Measurements from ENCODE around the gene OLFML1. TPM values are rescaled to one million over a fixed set of nuclear protein-coding genes. Genes with fewer than 3 reads are reported as not detected.
"Not testable (repeated sequence)": the region's sequence is repeated elsewhere in the genome, so short reads cannot be mapped to it uniquely, and the experiment has no call there.

The OLFML1 gene
- polyA plus RNA-seq, 4 donors: 31.5 to 220 (median 47.8) TPM

DNA sequence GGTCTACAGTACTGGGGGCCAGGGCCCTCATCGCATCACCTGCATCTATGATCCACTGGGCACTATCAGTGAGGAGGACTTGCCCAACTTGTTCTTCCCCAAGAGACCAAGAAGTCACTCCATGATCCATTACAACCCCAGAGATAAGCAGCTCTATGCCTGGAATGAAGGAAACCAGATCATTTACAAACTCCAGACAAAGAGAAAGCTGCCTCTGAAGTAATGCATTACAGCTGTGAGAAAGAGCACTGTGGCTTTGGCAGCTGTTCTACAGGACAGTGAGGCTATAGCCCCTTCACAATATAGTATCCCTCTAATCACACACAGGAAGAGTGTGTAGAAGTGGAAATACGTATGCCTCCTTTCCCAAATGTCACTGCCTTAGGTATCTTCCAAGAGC, 24.7 kb downstream of the OLFML1 start:
- DNase-seq (ENCODE audit: low read depth in 4 of 4, low spot score in 3 of 4): no peak

DNA sequence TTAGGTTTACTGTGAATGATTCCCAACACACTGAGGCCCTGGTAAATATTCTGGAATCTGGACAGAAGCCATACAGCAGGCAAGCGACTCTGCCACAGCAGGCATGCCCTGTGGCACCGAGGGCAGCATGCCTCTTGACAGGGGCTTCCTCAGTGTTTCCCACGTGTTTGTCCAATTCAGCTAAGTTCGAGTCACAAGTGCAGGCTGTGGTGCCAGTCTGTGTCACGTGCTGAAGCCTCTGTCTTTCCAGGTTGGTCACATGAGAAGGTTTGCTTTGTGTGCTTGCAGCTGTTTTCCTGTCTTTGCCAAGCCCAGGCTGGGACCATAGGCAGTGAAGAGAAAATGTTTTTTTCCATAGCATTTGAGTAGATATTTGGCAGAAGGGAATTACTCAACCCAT, 26.1 kb downstream of the OLFML1 start:
- DNase-seq (ENCODE audit: low read depth in 4 of 4, low spot score in 3 of 4): no peak

- peak in 2 of 4 donors; percentile 40 to 48 for DNase-seq (ENCODE audit: low read depth in 4 of 4, low spot score in 3 of 4)
These were observed 27.4 kb downstream of the OLFML1 start for GRCh38 chr11:7512525-7513233.

DNA sequence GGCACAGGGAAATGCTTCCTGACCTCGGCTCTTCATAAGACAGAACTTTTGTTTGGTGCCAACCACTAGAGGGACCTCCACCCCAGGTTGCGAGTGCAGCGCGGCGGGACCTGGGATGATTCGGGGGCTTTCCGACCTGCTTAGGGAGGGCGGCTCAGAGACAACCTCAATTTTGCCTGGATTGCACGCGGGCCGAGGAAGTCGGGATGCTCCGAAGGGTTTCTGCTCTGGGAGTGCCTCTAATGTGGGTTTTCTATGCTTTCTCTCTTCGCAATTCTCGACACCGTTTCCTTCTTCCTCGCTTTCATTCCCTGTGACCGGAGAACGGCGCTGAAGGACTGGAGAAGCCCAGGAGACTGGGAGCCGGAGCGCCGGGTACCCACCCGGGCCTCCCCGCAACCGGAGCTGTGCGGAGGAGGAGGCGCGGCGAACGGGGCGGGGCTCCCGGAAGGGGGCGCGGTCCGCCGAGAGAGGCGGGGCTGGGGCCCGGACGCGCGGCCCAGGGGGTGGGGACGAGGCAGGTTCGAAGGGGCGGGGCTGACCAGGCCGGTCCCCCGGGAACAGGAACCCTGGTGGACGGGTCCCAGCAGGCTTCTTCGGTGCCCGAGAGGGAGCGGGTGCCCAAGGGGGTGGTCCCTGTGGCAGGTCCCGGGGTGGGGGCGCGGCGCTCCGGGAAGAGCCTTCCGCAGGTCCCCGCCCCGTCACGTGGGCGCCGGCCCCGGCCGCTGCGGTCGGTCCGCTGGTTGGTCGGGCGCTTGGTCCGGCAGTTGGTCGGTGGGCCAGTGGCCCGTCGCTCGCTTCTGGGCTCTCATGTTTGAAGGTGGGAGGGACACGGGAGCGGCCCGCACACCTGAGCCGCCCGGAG, 28.2 kb downstream of the OLFML1 start, which contains the start of gene PPFIBP2:
TSS of gene PPFIBP2 (plus strand) at position 766 of the 865 bp plus-strand sequence. CDS start 35,477 bp downstream, outside the sequence.
- DNase-seq (ENCODE audit: low read depth in 4 of 4, low spot score in 3 of 4): peak in 3 of 4 donors; percentile 43 to 58 (median 48)

- DNase-seq (ENCODE audit: low read depth in 4 of 4, low spot score in 3 of 4): no peak
These were observed 28.8 kb downstream of the OLFML1 start for GRCh38 chr11:7514099-7514591.

- DNase-seq (ENCODE audit: low read depth in 4 of 4, low spot score in 3 of 4): no peak
These were observed 30.2 kb downstream of the OLFML1 start for GRCh38 chr11:7515447-7515886.

DNA sequence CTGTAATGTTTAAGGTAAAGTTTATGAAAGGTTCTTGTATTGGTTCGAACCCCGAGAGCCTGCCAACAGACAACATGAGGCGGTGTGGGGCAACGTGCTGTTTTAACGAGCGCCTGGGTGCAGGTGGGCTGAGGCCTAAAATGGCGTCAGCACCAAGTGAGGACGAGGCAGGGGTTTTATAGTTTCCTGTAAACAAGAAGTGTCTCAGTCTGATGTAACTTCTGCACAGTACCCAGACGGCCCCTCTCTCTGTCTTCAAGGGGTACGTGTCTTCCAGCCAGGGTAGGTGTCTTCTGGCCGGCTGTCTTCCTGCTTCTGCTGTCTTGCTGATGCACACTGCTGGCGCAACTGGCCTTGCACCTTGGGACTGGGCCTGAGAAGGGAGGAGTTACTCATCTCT, 31.2 kb downstream of the OLFML1 start:
- no peak for DNase-seq (ENCODE audit: low read depth in 4 of 4, low spot score in 3 of 4)

DNA sequence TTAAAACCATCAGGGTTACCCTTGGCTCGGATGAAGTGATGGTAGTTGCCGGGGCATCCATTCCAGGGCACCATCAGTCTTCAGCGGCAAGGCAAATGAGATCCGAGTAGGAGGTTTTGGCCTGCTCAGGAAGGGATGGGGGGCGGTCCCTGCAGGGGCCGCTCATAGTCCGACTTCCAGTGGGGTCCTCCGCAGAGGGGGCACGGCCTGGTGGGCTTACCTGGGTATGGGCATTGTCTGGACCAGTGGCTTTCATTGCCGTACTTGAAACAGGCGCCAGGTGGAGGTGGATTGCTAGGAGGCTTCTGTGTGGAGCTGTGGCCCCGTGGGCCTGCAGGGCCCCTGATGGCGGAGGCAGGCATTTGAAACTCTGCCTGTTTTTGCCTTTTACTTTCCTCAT, 32.4 kb downstream of the OLFML1 start:
- DNase-seq (ENCODE audit: low read depth in 4 of 4, low spot score in 3 of 4): not testable (repeated sequence)

- no peak for DNase-seq (ENCODE audit: low read depth in 4 of 4, low spot score in 3 of 4)
These were observed 33.7 kb downstream of the OLFML1 start for GRCh38 chr11:7518811-7519562.

DNA sequence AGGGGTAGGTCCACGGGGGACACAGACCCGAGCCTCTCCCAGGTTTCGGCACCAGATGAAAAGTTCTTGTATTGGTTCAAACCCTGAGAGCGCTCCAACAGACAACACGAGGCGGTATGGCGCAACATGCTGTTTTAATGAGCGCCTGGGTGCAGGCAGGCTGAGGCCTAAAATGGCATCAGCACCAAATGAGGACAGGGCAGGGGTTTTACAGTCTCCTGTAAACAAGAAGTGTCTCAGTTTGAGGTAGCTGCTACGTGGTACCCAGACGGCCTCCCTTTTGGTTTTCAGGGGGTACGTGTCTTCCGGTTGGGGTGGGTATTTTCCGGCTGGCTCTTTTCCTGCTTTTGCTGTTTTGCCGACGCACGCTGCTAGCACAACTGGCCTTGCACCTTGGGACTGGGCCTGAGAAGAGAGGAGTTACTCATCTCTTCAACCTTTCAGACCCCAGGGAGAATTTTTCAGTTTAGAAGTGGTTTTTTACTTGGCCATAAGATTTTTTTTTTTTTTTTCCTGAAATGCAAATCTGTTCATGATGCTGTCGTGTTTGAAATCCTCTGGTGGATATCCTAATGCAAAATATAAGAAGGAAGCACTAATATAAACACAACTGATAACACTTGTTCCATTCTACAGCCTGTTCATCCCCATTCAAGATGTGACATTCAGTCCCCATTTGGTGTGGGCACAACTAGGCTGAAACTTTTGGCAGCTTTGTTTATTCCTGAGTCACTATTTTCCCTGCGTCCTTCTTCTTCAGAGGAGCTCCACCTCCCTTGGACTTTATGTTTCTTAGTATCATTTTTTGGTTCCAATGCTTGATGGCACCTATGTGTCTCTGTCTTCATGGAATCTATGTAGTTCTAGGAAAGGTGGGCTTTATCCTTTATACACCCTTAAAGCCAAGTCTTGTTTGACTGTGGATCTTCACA, 35.0 kb downstream of the OLFML1 start:
- no peak for DNase-seq (ENCODE audit: low read depth in 4 of 4, low spot score in 3 of 4)

DNA sequence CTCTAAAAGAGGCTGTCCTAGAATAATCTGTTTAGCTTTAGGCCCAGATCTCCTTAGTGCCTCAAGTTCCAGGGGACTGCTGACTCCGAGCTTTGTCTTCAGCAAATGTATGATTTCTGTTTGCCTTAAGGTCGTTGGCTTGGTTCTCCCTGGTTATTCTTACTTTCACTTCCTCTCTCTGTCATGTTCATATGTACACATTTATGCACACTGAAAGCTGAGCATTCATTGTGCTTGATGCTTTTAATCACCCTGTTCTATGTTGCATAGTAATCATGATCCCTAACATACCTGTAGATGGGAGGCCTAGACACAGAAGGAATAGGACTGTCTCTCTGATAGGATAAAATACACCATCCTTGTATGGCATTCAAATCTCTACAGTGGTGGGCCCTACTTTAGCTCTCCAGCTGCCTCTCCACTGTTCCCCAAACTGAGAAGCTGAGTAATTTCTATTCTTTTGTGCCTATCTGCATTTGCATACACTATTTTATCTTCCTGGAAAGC, 35.7 kb downstream of the OLFML1 start:
- no peak for DNase-seq (ENCODE audit: low read depth in 4 of 4, low spot score in 3 of 4)

GRCh38 chr11:7522121-7522520, 36.8 kb downstream of the OLFML1 start:
- DNase-seq (ENCODE audit: low read depth in 4 of 4, low spot score in 3 of 4): no peak

DNA sequence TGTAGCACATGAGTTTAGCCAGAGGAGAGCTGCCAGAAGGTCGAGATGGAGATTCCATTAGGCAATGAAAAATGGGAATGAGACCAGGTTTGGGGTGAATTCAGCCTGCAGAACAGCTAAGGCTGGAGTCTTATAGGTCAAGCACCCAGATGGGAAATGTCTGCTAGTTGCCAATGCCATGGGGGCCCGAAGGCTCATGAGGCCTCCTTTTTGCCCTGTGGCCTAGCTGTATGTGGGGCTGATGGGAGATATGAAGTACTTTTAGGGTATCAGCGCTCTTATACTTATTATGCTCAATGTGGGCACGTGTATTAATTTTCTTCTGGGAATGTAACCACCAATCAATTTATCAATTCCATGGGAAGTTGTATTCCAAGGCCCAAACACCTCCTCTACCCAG, 37.2 kb downstream of the OLFML1 start:
- DNase-seq (ENCODE audit: low read depth in 4 of 4, low spot score in 3 of 4): no peak

DNA sequence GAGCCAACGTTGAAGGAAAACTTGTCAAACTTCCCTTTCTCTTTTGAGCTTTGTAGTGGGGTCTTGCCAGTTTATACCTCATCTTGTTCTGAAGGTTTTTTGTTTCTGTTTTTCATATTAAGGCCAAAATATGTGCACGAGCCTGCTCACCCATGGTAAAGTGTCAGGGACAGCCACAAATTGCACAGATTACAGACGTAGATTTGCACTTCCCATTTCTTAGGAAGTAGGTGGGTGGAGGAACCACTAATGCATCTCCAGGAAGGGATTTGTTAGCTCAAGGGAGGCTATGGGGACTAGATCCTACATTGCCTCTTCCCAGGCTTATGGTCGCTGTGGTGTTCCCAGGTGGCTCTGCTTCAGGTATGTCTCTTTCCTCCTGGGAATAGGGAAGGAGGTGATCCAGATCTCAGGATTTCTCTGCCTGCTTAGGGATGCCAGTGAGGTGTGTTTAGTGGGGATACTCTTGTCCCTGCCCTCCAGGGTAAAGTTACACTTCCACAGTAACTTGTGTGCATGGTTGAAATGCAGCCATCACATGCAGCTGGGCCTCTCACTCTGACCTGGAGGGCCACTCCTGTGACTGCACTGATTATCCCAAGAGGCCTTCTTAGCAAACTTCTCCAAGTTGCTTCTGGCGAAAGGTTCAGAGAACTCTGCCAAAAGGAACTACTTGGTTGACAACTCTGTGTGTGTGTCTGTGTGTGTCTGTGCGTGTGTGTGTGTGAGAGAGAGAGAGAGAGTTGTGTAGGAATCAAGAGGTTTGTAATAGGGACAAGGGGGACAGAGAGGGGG, 38.3 kb downstream of the OLFML1 start:
- DNase-seq (ENCODE audit: low read depth in 4 of 4, low spot score in 3 of 4): no peak

DNA sequence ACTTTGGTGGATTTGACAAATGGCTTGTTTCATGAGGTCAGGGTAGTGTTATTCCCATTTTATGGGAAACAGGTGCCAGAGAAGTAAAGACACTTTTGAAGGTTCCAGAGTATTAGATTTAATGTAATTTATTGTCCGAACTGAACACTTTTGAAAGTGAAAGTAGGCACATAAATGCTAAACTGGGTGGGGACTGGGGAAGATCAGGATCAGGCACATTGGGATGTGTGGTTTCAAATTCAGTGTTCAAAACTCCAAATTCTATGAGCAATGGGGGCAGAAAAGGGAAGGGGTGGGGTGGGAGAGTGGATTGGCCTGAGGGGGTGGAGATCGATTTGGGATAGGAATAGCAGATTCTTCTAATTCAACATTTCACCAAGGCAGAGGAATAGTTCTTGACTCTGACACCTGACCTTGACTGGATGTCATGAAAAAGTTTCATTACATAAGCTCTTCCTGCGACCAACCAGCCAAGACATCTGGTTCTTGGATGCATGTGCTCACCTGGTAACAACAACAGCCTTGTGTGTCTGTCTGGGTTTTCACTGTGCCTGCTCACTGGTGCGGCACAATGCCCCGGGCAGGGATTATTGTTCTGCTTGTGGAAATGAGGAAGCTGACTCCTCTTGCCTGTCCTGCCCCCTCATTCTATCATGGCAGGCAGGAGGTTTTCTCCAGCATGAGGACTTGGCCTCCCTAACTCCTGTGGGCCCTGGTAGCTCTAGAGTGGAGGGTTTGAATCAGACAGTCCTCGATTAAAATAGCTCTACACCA, 39.3 kb downstream of the OLFML1 start:
- no peak for DNase-seq (ENCODE audit: low read depth in 4 of 4, low spot score in 3 of 4)

DNA sequence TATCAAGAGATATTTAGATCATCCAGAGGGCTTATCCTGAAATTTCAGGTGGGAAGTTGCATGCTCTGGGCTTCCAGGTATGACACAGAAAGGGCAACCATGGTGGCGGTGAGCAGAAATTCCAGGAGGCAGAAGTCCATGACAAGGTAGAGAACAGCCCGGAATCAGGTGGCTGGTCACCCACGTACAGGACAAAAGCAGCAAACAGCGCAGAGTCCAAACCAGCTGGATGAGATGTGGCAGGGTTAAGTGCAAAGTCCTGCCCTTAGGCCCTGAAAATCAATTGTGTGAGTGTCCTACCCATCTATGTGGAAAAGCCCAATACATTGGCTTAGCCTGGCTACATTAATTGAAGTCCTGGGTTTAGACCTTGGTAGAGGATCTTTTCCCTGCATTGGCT, 40.1 kb downstream of the OLFML1 start:
- no peak for DNase-seq (ENCODE audit: low read depth in 4 of 4, low spot score in 3 of 4)

GRCh38 chr11:7527029-7527428, 41.7 kb downstream of the OLFML1 start:
- no peak for DNase-seq (ENCODE audit: low read depth in 4 of 4, low spot score in 3 of 4)

GRCh38 chr11:7528514-7529049, 43.3 kb downstream of the OLFML1 start:
- DNase-seq (ENCODE audit: low read depth in 4 of 4, low spot score in 3 of 4): no peak
